HG03039 (cell line): ENCODE results near the gene RPS6KA5.
"Not testable (repeated sequence)": the region's sequence is repeated elsewhere in the genome, so short reads cannot be mapped to it uniquely, and the experiment has no call there.

Experiments used
- ATAC-seq: cut with Tn5 transposase; IDR thresholded peaks from one replicate; pipeline ENCODE4 v1.9.1; 2021; ENCODE audit warnings: mild to moderate bottlenecking, moderate library complexity; ENCODE audit not compliant: unreplicated experiment

Gene RPS6KA5

GRCh38 chr14:91067186-91067585, 6.7 kb upstream of the RPS6KA5 start:
- no peak for ATAC-seq

- no peak for ATAC-seq
These were observed 4.8 kb upstream of the RPS6KA5 start for GRCh38 chr14:91065266-91065665.

GRCh38 chr14:91063119-91063518, 2.7 kb upstream of the RPS6KA5 start:
- ATAC-seq: no peak

- no peak for ATAC-seq
These were observed 2.2 kb upstream of the RPS6KA5 start for GRCh38 chr14:91062600-91062999.

GRCh38 chr14:91061056-91061887, 831 bp upstream of the RPS6KA5 start:
- ATAC-seq: no peak

- peak; percentile 30 for ATAC-seq
These were observed 678 bp downstream of the RPS6KA5 start for GRCh38 chr14:91059576-91060350.

- ATAC-seq: no peak
These were observed 2.3 kb downstream of the RPS6KA5 start for GRCh38 chr14:91058042-91058581.

GRCh38 chr14:91056361-91056760, 4.1 kb downstream of the RPS6KA5 start:
- no peak for ATAC-seq

- ATAC-seq: no peak
These were observed 5.4 kb downstream of the RPS6KA5 start for GRCh38 chr14:91055016-91055415.

GRCh38 chr14:91048676-91049075, 11.8 kb downstream of the RPS6KA5 start:
- no peak for ATAC-seq

- no peak for ATAC-seq
These were observed 12.2 kb downstream of the RPS6KA5 start for GRCh38 chr14:91048265-91048664.

- no peak for ATAC-seq
These were observed 13.2 kb downstream of the RPS6KA5 start for GRCh38 chr14:91047174-91047753.

- ATAC-seq: no peak
These were observed 13.9 kb downstream of the RPS6KA5 start for GRCh38 chr14:91046488-91047072.

- no peak for ATAC-seq
These were observed 19.0 kb downstream of the RPS6KA5 start for GRCh38 chr14:91041450-91041849.

GRCh38 chr14:91040545-91040944, 19.9 kb downstream of the RPS6KA5 start:
- no peak for ATAC-seq

GRCh38 chr14:91038439-91038838, 22.0 kb downstream of the RPS6KA5 start:
- ATAC-seq: no peak

- ATAC-seq: no peak
These were observed 23.5 kb downstream of the RPS6KA5 start for GRCh38 chr14:91036741-91037469.

- no peak for ATAC-seq
These were observed 24.6 kb downstream of the RPS6KA5 start for GRCh38 chr14:91035855-91036254.

GRCh38 chr14:91034379-91034778, 26.1 kb downstream of the RPS6KA5 start:
- ATAC-seq: not testable (repeated sequence)

GRCh38 chr14:91032248-91032647, 28.2 kb downstream of the RPS6KA5 start:
- ATAC-seq: no peak
